ENCODE data around the gene PDE11A. TPM values are rescaled to one million over a fixed set of nuclear protein-coding genes. Genes with fewer than 3 reads are reported as not detected.

PDE11A gene
- total and polyA plus RNA-seq, 2 of the 8 experiments (the other 6 are each of a cell fraction or from before 2014, with no cell fraction given): 0.19 to 0.23 TPM

DNA sequence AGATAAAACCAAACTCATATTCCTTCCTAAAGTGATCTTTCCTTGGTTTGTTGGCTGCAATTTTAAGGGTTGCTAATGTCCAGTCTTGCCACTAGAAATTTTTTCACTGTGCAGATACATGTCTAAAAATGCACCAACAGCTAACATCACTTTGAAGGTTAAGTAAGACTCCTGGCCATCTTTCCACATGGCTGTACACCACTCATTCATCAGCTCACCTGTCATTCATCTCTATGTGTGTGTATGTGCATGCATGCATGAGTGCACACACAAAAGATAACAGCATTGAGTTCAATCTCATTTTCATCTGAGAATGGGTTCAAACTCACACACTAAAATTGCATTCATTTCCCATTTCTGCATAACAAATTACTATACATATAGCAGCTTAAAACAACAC is 203.8 kb downstream of the PDE11A start:
- H3K4me3 ChIP-seq (ENCODE audit: extremely low read depth in 1 of 4, insufficient read depth in 2 of 4, low read depth in 3 of 4, low read length in 4 of 4): no peak overlapping the region
- ChIA-PET POLR2A (ENCODE audit: partially characterized antibody) (no interaction called here), CTCF (ENCODE audit: partially characterized antibody) (interaction anchor here (1.3 kb wide), 1 partner anchor 17 kb away, joined by 4 read pairs; no protein-coding TSS in a partner anchor)
- no peak overlapping the region for H2BK15ac ChIP-seq (ENCODE audit: low read length)
- H3K9ac ChIP-seq (replicated peaks in 1 of 4; ENCODE audit: extremely low read depth in 1 of 4, low read depth in 3 of 4, low read length in 3 of 4): no peak overlapping the region
- H3K18ac ChIP-seq (ENCODE audit: extremely low read depth, low read length): no peak overlapping the region
- no peaks in the 10 kb centered on the region for H3K9me3 ChIP-seq (ENCODE audit: insufficient read depth in 2 of 2, low read depth in 1 of 2, low read length in 1 of 2)
- no peak for DNase-seq (ENCODE audit: low read depth in 1 of 2, low spot score in 2 of 2)
- H3K27me3 ChIP-seq (replicated peaks in 1 of 4; ENCODE audit: control insufficient read depth in 3 of 4, extremely low read depth in 1 of 4, insufficient read depth in 3 of 4, low read length in 3 of 4): no peaks in the 10 kb centered on the region
- no peaks in the 10 kb centered on the region for H3K23me2 ChIP-seq (ENCODE audit: low read depth, low read length)
- H4K5ac ChIP-seq (ENCODE audit: insufficient read length, low read depth, low read length): no peak overlapping the region
- no peak overlapping the region for H3K4me2 ChIP-seq (ENCODE audit: insufficient read depth in 1 of 2, low read depth in 2 of 2, low read length in 2 of 2)
- TF ChIP-seq, protein P1, sequence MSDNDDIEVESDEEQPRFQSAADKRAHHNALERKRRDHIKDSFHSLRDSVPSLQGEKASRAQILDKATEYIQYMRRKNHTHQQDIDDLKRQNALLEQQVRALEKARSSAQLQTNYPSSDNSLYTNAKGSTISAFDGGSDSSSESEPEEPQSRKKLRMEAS (IDR thresholded peaks at IDR 0.05): no peak
- TF ChIP-seq RNF2 (IDR thresholded peaks at IDR 0.05; ENCODE audit: borderline replicate concordance, low read depth, low read length, missing control alignments, poor library complexity, severe bottlenecking) (no peak), SUZ12 (IDR thresholded peaks at IDR 0.05; ENCODE audit: low read length) (no peak), HDAC2 (IDR thresholded peaks at IDR 0.05; ENCODE audit: borderline replicate concordance in 1 of 2, low read depth in 2 of 2, low read length in 2 of 2) (no peak), JUN (IDR thresholded peaks at IDR 0.05; ENCODE audit: low read depth, low read length) (no peak), CHD1 (IDR thresholded peaks at IDR 0.05; ENCODE audit: low read depth, low read length) (no peak), GTF2F1 (IDR thresholded peaks at IDR 0.05; ENCODE audit: borderline replicate concordance, low read depth, low read length) (no peak), BACH1 (IDR thresholded peaks at IDR 0.05; ENCODE audit: low read length) (no peak), CBX8 (IDR thresholded peaks at IDR 0.05; ENCODE audit: borderline replicate concordance, low read depth, low read length) (no peak)
- H2AFZ ChIP-seq (ENCODE audit: low read length): no peak overlapping the region
- H3K23ac ChIP-seq (ENCODE audit: insufficient read length): no peak overlapping the region
- no peak overlapping the region for H2BK5ac ChIP-seq (ENCODE audit: low read depth, low read length)
- no peak overlapping the region for H4K8ac ChIP-seq (ENCODE audit: extremely low read depth, insufficient read depth, low read length)
- no peak for FAIRE-seq
- no peak overlapping the region for H3K4ac ChIP-seq (replicated peaks; ENCODE audit: insufficient read length, low read depth, low read length)
- H2BK120ac ChIP-seq (replicated peaks; ENCODE audit: low read depth, low read length): no peak overlapping the region
- H3K36me3 ChIP-seq (ENCODE audit: control insufficient read depth in 2 of 4, insufficient read depth in 4 of 4, low read length in 3 of 4): no peaks in the 10 kb centered on the region
- H4K20me1 ChIP-seq (replicated peaks in 1 of 2; ENCODE audit: control insufficient read depth in 1 of 2, insufficient read depth in 2 of 2, low read length in 2 of 2): no peaks in the 10 kb centered on the region
- H3K79me1 ChIP-seq (ENCODE audit: low read depth, low read length): no peaks in the 10 kb centered on the region
- no peak overlapping the region for H2BK12ac ChIP-seq (ENCODE audit: low read depth, low read length)
- no peak overlapping the region for H3K27ac ChIP-seq (ENCODE audit: low read depth, low read length)
- no peak overlapping the region for H3K14ac ChIP-seq (ENCODE audit: insufficient read length)
- H3K4me1 ChIP-seq (replicated peaks in 1 of 4; ENCODE audit: control insufficient read depth in 3 of 4, insufficient read depth in 4 of 4, low read length in 3 of 4): no peaks in the 10 kb centered on the region
- no peak overlapping the region for H3K56ac ChIP-seq (replicated peaks; ENCODE audit: insufficient read length, low read depth, low read length)
- no peak overlapping the region for H2AK5ac ChIP-seq (ENCODE audit: low read depth, low read length)
- no peak overlapping the region for H4K91ac ChIP-seq (replicated peaks; ENCODE audit: insufficient read length, low read length)
- no peak overlapping the region for H2BK20ac ChIP-seq (ENCODE audit: low read length)
- no peaks in the 10 kb centered on the region for H3K79me2 ChIP-seq (ENCODE audit: control insufficient read depth in 1 of 2, insufficient read depth in 2 of 2, low read length in 2 of 2)

Measured in H1 (cell line).